ENCODE data around the gene QRSL1.
"Not testable (repeated sequence)": the region's sequence is repeated elsewhere in the genome, so short reads cannot be mapped to it uniquely, and the experiment has no call there.

Gene QRSL1

DNA sequence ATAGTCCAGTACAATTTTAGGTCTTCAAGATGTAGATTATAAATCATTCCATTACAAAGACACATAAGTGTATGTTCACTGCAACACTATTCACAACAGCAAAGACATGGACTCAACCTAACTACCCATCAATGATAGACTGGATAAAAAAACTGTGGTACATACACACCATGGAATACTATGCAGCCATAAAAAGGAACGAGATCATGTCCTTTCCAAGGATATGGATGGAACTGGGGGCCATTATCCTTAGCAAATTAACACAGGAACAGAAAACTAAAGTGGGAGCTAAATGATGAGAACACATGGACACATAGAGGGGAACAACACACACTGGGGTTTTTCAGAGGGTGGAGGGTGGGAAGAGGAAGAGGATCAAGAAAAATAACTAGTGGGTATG lies 6.3 kb upstream of the QRSL1 start:
- DNase-seq (ENCODE audit: low spot score): no peak

GRCh38 chr6:106626485-106626884 lies 2.9 kb upstream of the QRSL1 start:
- DNase-seq (ENCODE audit: low spot score): no peak

DNA sequence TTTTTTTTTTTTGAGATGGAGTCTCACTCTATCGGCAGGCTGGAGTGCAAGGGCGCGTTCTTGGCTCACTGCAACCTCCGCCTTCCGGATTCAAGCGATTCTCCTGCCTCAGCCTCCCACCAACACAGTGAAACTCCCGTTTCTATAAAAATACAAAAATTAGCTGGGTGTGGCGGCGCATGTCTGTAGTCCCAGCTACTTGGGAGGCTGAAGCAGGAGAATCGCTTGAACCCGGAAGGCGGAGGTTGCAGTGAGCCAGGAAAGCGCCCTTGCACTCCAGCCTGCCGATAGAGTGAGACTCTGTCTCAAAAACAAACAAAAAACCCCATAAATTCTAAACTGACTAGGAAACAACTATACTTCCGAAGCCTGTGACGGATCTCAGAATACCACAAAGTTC lies 1.6 kb upstream of the QRSL1 start:
- DNase-seq (ENCODE audit: low spot score): not testable (repeated sequence)

GRCh38 chr6:106628658-106629102 lies 698 bp upstream of the QRSL1 start:
- peak; percentile 4 for DNase-seq (ENCODE audit: low spot score)

- DNase-seq (ENCODE audit: low spot score): no peak
These were observed 433 bp downstream of the QRSL1 start for GRCh38 chr6:106629859-106630163.

- DNase-seq (ENCODE audit: low spot score): peak; percentile 6
These were observed 988 bp downstream of the QRSL1 start for GRCh38 chr6:106630366-106630765.

DNA sequence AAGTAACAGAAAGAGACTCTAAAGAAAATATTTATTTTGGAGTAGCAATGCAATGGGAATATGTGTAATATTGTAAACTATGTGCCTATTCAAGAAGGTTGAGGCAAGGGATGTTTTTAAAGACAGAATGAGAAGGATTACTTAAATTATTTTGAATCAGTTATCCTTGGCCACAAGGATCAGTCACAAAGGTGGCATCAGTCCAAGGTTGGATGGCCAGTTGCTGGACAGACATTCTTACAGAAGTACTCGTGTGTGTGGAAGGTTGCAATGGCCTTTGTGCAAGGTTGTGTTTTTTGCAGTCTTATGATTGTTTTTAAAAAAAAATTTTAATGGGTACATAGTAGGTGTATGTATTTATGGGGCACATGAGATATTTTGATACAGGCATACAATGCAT lies 2.0 kb downstream of the QRSL1 start:
- no peak for DNase-seq (ENCODE audit: low spot score)

DNA sequence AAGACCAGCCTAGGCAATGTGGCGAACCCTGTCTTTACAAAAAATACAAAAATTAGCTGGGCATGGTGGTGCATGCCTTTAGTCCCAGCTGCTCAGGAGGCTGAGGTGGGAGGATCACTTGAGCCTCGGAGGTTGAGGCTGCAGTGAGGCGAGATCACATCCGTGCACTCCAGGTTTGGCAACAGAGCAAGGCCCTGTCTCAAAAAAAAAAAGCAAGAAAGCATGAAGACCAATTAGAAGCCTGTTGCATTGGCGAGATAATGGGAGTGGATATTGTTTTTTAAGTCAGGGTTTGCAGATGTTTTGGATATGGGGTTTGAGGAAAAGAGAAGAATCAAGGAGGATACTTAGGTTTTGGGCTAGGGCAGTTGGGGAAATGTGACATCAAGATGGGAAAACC lies 5.2 kb downstream of the QRSL1 start:
- DNase-seq (ENCODE audit: low spot score): no peak

DNA sequence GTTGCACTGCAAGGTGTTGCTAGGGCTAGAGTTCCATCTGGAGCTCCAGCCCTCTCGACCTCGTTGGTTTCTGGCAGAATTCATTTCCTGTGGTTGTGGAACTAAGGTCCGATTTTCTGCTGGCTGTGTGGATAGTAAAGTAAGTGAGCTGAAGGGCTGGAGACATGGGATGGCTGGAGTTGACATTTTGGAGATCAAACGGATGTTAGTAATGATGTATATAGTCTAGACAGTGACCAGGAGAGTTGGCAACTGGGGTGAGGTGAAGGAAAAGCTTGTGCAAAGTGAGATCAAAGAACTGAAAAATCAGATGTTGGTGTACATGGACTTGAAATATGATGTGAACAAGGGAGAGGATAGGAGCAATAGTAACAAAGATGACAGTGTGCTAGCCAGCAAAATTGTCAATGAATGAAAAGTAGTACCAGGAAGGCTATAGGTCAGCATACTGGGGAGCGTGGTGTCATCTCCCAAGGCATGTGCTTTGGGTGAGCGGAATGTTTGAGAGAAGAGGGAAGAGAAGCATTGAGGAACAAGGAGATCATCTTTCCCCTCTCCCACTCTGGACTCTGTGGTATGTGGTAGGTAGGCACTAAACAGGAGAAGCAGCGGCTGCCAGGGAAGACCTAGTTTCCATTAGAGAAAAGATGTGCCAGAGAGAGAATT lies 7.8 kb downstream of the QRSL1 start:
- no peak for DNase-seq (ENCODE audit: low spot score)

DNA sequence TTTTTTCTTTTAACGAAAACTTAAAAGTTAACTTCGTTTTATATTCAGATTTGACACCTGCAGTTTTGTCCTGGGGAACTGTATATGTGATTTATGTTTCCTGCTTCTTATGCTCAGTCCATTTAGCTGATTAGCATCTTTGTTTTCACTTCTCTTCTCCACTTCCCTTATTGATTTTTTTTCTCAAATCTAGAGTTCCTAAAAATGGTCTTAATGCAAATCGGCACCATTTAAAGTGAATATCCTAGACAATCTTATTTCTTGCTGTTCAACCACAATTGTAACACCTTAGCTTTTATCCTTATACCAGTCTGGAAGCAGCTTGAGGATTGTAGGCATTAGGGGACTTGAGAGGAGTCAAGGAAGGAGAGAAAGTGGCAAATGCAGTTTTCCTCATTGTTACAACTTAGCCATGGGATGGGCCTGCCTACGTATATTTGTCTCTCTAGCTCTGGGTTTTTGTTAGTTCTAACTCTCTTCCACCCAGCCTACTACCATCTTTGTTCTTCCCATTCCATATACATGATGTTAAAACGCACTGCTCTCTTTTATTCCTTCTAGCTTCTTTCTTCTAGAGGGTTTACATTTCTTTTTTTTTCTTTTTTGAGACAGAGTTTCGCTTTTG lies 8.5 kb downstream of the QRSL1 start:
- DNase-seq (ENCODE audit: low spot score): no peak

GRCh38 chr6:106639812-106640211 lies 10.4 kb downstream of the QRSL1 start:
- DNase-seq (ENCODE audit: low spot score): no peak

DNA sequence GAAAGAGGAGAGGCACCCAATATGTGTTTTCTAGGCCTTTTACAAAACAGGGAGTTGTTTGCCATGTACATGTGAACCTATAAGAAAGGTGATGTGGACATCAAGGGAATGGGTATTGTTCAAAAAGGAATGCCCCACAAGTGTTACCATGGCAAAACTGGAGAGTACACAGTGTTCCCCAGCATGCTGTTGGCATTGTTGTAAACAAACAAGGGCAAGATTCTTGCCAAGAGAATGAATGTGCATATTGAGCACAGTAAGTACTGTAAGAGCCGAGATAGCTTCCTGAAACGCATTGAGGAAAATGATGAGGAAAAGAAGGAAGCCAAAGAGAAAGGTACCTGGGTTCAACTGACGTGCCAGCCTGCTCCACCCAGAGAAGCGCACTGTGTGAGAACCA lies 13.1 kb downstream of the QRSL1 start:
- no peak for DNase-seq (ENCODE audit: low spot score)

GRCh38 chr6:106643061-106643460 lies 13.7 kb downstream of the QRSL1 start:
- DNase-seq (ENCODE audit: low spot score): no peak

DNA sequence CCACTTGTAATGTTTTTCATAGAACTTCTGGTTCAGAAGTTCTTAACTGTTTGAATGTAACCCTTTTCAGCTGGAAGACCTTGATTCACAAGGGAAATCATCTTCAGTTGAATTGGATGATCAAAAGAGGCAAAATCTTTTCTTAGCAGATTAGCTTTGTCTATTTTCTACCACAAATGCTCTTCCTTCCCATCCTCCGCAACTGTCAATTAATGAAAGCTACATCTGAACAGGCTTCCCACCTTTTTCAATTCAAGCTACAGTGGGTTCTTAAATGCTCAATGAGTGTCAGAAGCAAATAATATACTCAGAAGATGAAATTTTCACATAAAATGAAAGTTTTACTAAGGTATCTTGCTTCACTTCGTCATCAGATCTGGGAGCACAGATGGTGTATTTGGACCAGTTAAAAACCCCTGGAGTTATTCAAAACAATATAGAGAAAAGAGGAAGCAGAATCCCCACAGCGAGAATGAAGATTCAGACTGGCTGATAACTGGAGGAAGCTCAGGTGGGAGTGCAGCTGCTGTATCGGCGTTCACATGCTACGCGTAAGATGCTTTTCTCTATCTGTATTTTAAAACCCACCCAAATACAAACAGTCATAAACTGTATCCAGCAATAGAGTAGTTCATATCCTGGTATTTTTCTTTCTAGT lies 19.4 kb downstream of the QRSL1 start:
- no peak for DNase-seq (ENCODE audit: low spot score)

GRCh38 chr6:106658469-106658868 lies 29.1 kb downstream of the QRSL1 start:
- peak; percentile 7 for DNase-seq (ENCODE audit: low spot score)

- no peak for DNase-seq (ENCODE audit: low spot score)
These were observed 30.5 kb downstream of the QRSL1 start for GRCh38 chr6:106659859-106660258.

GRCh38 chr6:106662458-106662857 lies 33.1 kb downstream of the QRSL1 start:
- DNase-seq (ENCODE audit: low spot score): no peak

GRCh38 chr6:106666282-106667021 lies 37.1 kb downstream of the QRSL1 start:
- no peak for DNase-seq (ENCODE audit: low spot score)

DNA sequence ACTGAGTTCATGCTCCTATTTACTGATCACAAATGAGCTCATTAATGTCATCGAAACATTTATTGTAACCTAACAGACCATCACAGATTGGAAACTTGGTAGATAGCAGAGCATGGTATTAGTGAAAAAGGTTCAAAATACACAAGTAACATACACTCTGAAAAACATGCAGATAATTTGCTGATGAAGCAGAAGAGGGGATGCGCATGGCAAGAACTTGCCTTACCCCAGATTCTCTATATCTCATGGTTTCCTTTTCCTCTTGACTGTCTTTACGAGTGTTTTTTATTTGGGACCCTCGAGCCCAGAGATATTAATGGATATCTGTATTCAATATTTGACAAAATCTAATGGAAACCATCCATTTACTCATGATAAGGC lies 37.6 kb downstream of the QRSL1 start:
- DNase-seq (ENCODE audit: low spot score): no peak

GRCh38 chr6:106670236-106670635 lies 40.9 kb downstream of the QRSL1 start:
- DNase-seq (ENCODE audit: low spot score): no peak

DNA sequence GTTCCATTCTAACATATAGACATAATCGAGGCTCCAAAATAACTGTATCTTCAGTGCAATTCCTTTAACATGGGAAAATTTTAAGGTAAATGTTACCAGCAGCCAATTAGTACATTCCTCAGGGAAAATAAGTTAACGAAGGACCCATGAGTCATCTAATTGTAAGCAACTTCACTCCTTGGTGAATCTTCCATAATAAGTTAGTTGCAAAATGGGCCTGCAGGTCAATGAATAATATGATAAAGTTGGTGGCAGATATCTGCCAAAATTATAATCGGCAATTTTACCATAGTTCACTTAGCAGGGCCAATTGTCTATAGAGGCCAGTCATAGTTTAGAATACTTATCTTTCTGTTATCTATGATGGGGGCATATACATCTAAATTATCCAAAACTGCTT lies 42.3 kb downstream of the QRSL1 start:
- DNase-seq (ENCODE audit: low spot score): no peak

GRCh38 chr6:106674541-106675229 lies 45.3 kb downstream of the QRSL1 start:
- no peak for DNase-seq (ENCODE audit: low spot score)
